SK-N-SH treated with all-trans-retinoic acid at 6 μM for 48 hours (cell line): ENCODE measurements around the gene EMD.

Experiments used
- ATAC-seq: fragments of 200-7000 bp; cut with Tn5 transposase; 3 replicates; pipeline ENCODE4 v1.9.1; 2020; ENCODE audit warnings: mild to moderate bottlenecking, moderate library complexity
- CSDC2 ChIP-seq: fragments of 250-450 bp; sonication (Bioruptor Pico); IDR thresholded peaks from 2 replicates; pipeline ENCODE4 v1.5.0; 2020; ENCODE audit warnings: mild to moderate bottlenecking, moderate library complexity
- CSRNP3 ChIP-seq: fragments of 250-450 bp; sonication (Bioruptor Pico); IDR thresholded peaks from 2 replicates; pipeline ENCODE4 v1.5.1; 2021; ENCODE audit warnings: mild to moderate bottlenecking, moderate library complexity
- GLIS3 ChIP-seq: fragments of 250-450 bp; sonication (Bioruptor Pico); IDR thresholded peaks from 2 replicates; pipeline ENCODE4 v1.5.0; 2020; ENCODE audit warnings: mild to moderate bottlenecking, moderate library complexity
- OSR1 ChIP-seq: fragments of 250-450 bp; sonication (Bioruptor Pico); IDR thresholded peaks from 2 replicates; pipeline ENCODE4 v1.8.0; 2022; ENCODE audit warnings: moderate library complexity, mild to moderate bottlenecking, inconsistent platforms
- POU6F1 ChIP-seq: fragments of 250-450 bp; sonication (Bioruptor Pico); IDR thresholded peaks from 2 replicates; pipeline ENCODE4 v1.8.0; 2021; ENCODE audit warnings: low read depth, mild to moderate bottlenecking, moderate library complexity, borderline replicate concordance
- SNAI2 ChIP-seq: fragments of 250-450 bp; sonication (Bioruptor Pico); IDR thresholded peaks from 2 replicates; pipeline ENCODE4 v1.5.0; 2020; ENCODE audit warnings: mild to moderate bottlenecking, moderate library complexity
- ZNF70 ChIP-seq: fragments of 450-650 bp; formaldehyde crosslinking; IDR thresholded peaks from 2 replicates; pipeline ENCODE4 v1.5.0; 2020; ENCODE audit warnings: mild to moderate bottlenecking, moderate library complexity

EMD gene

DNA sequence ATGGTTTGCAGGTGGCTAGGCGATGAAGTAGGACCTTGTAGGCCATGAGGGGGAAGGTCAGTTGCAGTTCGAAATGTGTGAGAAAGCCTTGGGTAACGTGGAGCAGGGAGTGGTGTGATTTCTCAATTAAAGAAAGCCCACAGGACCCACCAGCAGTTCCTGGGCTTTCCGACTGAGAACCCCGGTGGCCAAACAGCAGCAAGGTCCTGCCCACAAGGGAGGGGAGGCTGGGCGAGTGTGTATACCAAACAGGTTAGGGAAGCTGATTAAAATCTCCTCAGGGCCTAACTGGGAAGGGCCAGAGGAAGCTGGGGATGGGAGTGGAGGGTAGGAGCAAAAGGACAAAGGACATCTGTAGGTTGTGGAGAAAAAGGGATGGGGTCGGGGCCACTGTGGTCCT lies 51.8 kb downstream of the EMD start:
- no peak for ATAC-seq

More for the DNA sequence above, 51.8 kb downstream of the EMD start:
- TF ChIP-seq CSDC2 (CRISPR knock-in tag) (no peak), SNAI2 (no peak), GLIS3 (CRISPR knock-in tag) (no peak), OSR1 (CRISPR knock-in tag) (no peak), ZNF70 (CRISPR knock-in tag) (no peak), POU6F1 (no peak), CSRNP3 (CRISPR knock-in tag) (no peak)
